ENCODE measurements around the gene RPL18A. TPM values are rescaled to one million over a fixed set of nuclear protein-coding genes. Genes with fewer than 3 reads are reported as not detected.

Gene RPL18A
- total and polyA plus RNA-seq, 2 of the 13 experiments (the other 11 are each of a cell fraction or from before 2014, with no cell fraction given) = 1,471 to 2,004 TPM

- TF ChIP-seq SPEN (CRISPR knock-in tag; IDR thresholded peaks at IDR 0.05; ENCODE audit: low read depth) = peak; percentile 86; the same call in 1 of the 2 replicates
- no peak for TF ChIP-seq EZH2 (conservative IDR thresholded peaks at IDR 0.05; ENCODE audit: low read depth, low read length)
- peak; percentile 64; the same call in 1 of the 2 replicates for TF ChIP-seq PHF20 (CRISPR knock-in tag; IDR thresholded peaks at IDR 0.05)
- no peak for TF ChIP-seq ZNF790 (CRISPR knock-in tag; IDR thresholded peaks at IDR 0.05; ENCODE audit: borderline replicate concordance)
- peak; percentile 100 for TF ChIP-seq THAP11 (CRISPR knock-in tag; IDR thresholded peaks at IDR 0.05)
- TF ChIP-seq HOXA5 (CRISPR knock-in tag; IDR thresholded peaks at IDR 0.05) = peak; percentile 67
- no peak for TF ChIP-seq ZSCAN30 (CRISPR knock-in tag; IDR thresholded peaks at IDR 0.05)
- TF ChIP-seq ZNF556 (CRISPR knock-in tag; IDR thresholded peaks at IDR 0.05; ENCODE audit: borderline replicate concordance) = no peak
- TF ChIP-seq ZFP90 (CRISPR knock-in tag; IDR thresholded peaks at IDR 0.05; ENCODE audit: borderline replicate concordance) = no peak; the same call in none of the 2 replicates
- TF ChIP-seq ZNF430 (CRISPR knock-in tag; IDR thresholded peaks at IDR 0.05) = peak; percentile 46; the same call in 1 of the 2 replicates
- no peak for TF ChIP-seq ZNF101 (CRISPR knock-in tag; IDR thresholded peaks at IDR 0.05; ENCODE audit: borderline replicate concordance, low read depth)
- TF ChIP-seq HOMEZ (CRISPR knock-in tag; IDR thresholded peaks at IDR 0.05; ENCODE audit: low read depth) = no peak
- TF ChIP-seq GFI1 (CRISPR knock-in tag; IDR thresholded peaks at IDR 0.05; ENCODE audit: borderline replicate concordance) = no peak; the same call in 1 of the 2 replicates
- no peak for TF ChIP-seq ZFP37 (CRISPR knock-in tag; IDR thresholded peaks at IDR 0.05; ENCODE audit: borderline replicate concordance)
- TF ChIP-seq ZNF530 (CRISPR knock-in tag; IDR thresholded peaks at IDR 0.05; ENCODE audit: low read depth) = no peak
- TF ChIP-seq CC2D1A (CRISPR knock-in tag; IDR thresholded peaks at IDR 0.05) = no peak
- no peak for TF ChIP-seq ZNF354B (CRISPR knock-in tag; IDR thresholded peaks at IDR 0.05)
- TF ChIP-seq RFX1 (IDR thresholded peaks at IDR 0.05) = no peak
- peak; percentile 7; the same call in 1 of the 2 replicates for TF ChIP-seq RARA (CRISPR knock-in tag; IDR thresholded peaks at IDR 0.05)
- no peak for TF ChIP-seq MEF2D (CRISPR knock-in tag; IDR thresholded peaks at IDR 0.05)
- peak; percentile 75; the same call in 1 of the 2 replicates for TF ChIP-seq STAT5B (CRISPR knock-in tag; IDR thresholded peaks at IDR 0.05)
- TF ChIP-seq NFE2 (CRISPR knock-in tag; IDR thresholded peaks at IDR 0.05) = no peak
- no peak for TF ChIP-seq PAWR (CRISPR knock-in tag; IDR thresholded peaks at IDR 0.05; ENCODE audit: borderline replicate concordance)
- peak; percentile 45; the same call in 1 of the 2 replicates for TF ChIP-seq FOXO1 (CRISPR knock-in tag; IDR thresholded peaks at IDR 0.05)
- TF ChIP-seq ZNF562 (CRISPR knock-in tag; IDR thresholded peaks at IDR 0.05; ENCODE audit: borderline replicate concordance) = no peak
Observed at GRCh38 chr19:17859533-17860330, at the start of gene RPL18A (continued).

Data from HepG2 (cell line).